ENCODE measurements around the gene ANKRD10.

GRCh38 chr13:110953833-110954532 is 39.1 kb upstream of the ANKRD10 start:
- TF ChIP-seq FOS (IDR thresholded peaks at IDR 0.05; ENCODE audit: borderline replicate concordance, extremely low read depth, insufficient read length) (no peak), POLR2AphosphoS5 (IDR thresholded peaks at IDR 0.05; ENCODE audit: low read length) (no peak), CTCF (IDR thresholded peaks at IDR 0.05 in 2 of 3, conservative IDR thresholded peaks at IDR 0.05 in 1 of 3; ENCODE audit: control insufficient read depth in 2 of 3, extremely low read depth in 1 of 3, insufficient read depth in 1 of 3, low read depth in 3 of 3, low read length in 3 of 3) (no peak), HDAC6 (IDR thresholded peaks at IDR 0.05; ENCODE audit: unreplicated experiment) (no peak), TAF1 (IDR thresholded peaks at IDR 0.05; ENCODE audit: borderline replicate concordance, low read depth, low read length) (no peak)
